ENCODE data around the gene NPIPA7.
"Not testable (repeated sequence)": the region's sequence is repeated elsewhere in the genome, so short reads cannot be mapped to it uniquely, and the experiment has no call there.

NPIPA7 gene

DNA sequence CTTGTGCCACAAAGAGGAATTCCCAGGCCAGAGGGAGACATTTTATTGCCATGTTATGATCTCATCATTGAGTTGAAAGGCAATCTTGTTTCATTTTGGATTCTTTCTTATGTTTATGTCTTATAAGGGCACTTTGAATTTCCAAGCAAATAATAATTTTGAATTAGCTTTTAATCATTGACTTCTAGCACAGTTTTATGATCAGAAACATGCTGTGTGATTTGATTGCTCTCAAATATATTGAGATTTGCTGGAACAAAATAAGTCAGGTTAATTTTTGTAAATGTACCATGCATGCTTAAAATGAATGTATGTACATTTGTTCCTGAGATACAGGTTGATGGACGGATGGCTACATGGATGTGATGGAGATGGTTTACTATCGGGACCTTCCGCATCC is at the start of gene NPIPA7:
NPIPA7 (plus strand) TSS at position 301 of the 400 bp plus-strand sequence. CDS start 105 bp downstream, outside the sequence.
- DNase-seq: not testable (repeated sequence)

DNA sequence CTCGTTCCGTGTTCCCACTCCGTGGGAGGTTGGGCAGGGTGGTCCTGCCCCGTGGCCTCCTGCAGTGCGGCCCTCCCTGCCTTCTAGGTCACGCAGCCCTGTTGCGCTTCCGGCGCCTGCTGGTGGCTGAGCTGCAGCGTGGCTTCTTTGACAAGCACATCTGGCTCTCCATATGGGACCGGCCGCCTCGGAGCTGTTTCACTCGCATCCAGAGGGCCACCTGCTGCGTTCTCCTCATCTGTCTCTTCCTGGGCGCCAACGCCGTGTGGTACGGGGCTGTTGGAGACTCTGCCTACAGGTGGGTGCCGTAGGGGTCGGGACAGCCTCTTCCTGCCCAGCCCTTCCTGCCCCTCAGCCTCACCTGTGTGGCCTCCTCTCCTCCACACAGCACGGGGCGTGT is 47.5 kb upstream of the NPIPA7 start:
- not testable (repeated sequence) for DNase-seq

DNA sequence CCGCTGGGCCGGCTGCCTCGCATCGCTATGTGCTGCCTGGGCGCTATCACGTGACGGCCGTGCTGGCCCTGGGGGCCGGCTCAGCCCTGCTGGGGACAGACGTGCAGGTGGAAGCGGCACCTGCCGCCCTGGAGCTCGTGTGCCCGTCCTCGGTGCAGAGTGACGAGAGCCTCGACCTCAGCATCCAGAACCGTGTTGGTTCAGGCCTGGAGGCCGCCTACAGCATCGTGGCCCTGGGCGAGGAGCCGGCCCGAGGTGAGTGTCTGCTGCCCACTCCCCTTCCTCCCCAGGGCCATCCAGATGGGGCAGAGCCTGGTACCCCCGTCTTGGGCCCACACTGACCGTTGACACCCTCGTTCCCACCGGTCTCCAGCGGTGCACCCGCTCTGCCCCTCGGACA is 21.4 kb upstream of the NPIPA7 start:
- DNase-seq: not testable (repeated sequence)

DNA sequence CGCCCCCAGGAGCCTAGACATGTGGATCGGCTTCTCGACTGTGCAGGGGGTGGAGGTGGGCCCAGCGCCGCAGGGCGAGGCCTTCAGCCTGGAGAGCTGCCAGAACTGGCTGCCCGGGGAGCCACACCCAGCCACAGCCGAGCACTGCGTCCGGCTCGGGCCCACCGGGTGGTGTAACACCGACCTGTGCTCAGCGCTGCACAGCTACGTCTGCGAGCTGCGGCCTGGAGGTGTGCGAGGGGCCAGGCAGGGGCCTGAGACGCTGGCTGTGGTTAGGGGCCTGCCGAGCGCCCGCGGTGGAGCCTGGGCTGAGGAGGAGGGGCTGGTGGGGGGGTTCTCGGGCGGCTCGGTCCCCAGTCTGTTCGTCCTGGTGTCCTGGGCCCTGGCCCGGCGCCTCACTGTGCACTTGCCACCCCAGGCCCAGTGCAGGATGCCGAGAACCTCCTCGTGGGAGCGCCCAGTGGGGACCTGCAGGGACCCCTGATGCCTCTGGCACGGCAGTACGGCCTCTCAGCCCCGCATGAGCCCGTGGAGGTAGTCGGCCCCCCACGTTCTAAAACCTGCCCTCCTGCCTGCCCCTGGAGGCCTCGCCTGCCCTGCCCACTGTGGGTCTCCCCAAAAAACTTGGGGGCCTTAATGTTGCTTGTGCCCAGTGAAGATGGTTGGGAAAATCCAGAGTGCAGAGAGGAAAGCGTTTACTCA is 20.2 kb upstream of the NPIPA7 start:
- not testable (repeated sequence) for DNase-seq

DNA sequence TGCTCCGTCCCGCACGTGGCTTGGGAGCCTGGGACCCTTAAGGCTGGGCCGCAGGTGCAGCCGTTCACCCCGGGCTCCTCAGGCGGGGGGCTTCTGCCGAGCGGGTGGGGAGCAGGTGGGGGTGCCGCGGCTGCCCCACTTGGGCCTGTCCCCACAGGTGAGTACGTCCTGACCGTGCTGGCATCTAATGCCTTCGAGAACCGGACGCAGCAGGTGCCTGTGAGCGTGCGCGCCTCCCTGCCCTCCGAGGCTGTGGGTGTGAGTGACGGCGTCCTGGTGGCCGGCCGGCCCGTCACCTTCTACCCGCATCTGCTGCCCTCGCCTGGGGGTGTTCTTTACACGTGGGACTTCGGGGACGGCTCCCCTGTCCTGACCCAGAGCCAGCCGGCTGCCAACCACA is 15.3 kb upstream of the NPIPA7 start:
- DNase-seq: not testable (repeated sequence)

GRCh38 chr16:16364100-16364499 is 14.8 kb upstream of the NPIPA7 start:
- DNase-seq: not testable (repeated sequence)

GRCh38 chr16:16364701-16365100 is 14.2 kb upstream of the NPIPA7 start:
- not testable (repeated sequence) for DNase-seq

- DNase-seq: not testable (repeated sequence)
Observed at GRCh38 chr16:16365319-16365718, 13.6 kb upstream of the NPIPA7 start.

GRCh38 chr16:16365851-16366250 is 13.1 kb upstream of the NPIPA7 start:
- DNase-seq: not testable (repeated sequence)

- DNase-seq: not testable (repeated sequence)
Observed at GRCh38 chr16:16366552-16367284, 12.2 kb upstream of the NPIPA7 start.

GRCh38 chr16:16367285-16367628 is 11.7 kb upstream of the NPIPA7 start:
- DNase-seq: not testable (repeated sequence)

DNA sequence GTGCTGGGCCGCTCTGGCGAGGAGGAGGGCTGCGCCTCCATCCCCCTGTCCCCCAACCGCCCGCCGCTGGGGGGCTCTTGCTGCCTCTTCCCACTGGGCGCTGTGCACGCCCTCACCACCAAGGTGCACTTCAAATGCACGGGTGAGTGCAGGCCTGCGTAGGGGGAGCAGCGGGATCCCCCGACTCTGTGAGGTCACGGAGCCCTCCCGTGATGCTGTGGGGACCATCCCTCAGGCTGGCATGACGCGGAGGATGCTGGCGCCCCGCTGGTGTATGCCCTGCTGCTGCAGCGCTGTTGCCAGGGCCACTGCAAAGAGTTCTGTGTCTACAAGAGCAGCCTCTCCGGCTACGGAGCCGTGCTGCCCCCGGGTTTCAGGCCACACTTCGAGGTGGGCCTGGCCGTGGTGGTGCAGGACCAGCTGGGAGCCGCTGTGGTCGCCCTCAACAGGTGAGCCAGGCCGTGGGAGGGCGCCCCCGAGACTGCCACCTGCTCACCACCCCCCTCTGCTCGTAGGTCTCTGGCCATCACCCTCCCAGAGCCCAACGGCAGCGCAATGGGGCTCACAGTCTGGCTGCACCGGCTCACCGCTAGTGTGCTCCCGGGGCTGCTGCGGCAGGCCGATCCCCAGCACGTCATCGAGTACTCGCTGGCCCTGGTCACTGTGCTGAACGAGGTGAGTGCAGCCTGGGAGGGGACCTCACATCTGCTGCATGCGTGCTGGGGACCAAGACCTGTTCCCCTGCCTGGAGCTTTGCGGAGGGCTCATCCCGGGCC is 9.7 kb upstream of the NPIPA7 start:
- DNase-seq: not testable (repeated sequence)

DNA sequence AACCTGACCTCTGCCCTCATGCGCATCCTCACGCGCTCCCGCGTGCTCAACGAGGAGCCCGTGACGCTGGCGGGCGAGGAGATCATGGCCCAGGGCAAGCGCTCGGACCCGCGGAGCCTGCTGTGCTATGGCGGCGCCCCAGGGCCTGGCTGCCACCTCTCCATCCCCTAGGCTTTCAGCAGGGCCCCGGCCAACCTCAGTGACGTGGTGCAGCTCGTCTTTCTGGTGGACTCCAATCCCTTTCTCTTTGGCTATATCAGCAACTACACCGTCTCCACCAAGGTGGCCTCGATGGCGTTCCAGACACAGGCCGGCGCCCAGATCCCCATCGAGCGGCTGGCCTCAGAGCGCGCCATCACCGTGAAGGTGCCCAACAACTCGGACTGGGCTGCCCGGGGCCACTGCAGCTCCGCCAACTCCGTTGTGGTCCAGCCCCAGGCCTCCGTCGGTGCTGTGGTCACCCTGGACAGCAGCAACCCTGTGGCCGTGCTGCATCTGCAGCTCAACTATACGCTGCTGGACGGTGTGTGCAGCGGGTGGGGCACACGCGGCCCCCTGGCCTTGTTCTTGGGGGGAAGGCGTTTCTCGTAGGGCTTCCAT is 7.7 kb upstream of the NPIPA7 start:
- not testable (repeated sequence) for DNase-seq

DNA sequence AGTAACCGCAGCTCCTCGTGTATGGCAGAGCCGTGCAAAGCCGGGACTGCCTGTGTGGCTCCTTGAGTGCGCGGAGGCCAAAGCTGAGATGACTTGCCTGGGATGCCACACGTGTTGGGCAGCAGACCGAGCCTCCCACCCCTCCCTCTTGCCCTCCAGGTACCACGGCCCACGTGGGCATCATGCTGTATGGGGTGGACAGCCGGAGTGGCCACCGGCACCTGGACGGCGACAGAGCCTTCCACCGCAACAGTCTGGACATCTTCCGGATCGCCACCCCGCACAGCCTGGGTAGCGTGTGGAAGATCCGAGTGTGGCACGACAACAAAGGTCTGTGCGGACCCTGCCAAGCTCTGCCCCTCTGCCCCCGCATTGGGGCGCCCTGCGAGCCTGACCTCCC is 4.7 kb upstream of the NPIPA7 start:
- DNase-seq: not testable (repeated sequence)

GRCh38 chr16:16399685-16400084 is 20.7 kb downstream of the NPIPA7 start:
- DNase-seq: not testable (repeated sequence)

DNA sequence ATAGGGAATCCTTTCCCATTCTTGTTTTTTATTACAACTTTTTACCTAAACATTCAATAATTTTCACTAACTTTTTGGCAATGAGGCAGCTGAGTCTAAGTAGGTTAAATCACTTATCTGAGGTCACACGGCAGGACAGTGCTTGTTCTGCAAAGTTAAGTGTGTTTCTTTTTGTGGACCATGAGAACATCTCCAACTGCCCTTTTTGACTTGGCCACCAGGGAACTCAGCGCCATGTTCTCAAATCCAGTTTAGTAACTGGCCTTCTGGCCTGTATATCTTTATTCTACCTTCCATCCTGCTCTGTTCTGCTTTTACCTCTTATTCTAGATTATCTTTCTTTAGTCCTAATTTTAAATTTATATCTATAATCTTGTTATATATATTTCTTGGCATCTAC is 23.4 kb downstream of the NPIPA7 start:
- DNase-seq: not testable (repeated sequence)

- not testable (repeated sequence) for DNase-seq
Observed at GRCh38 chr16:16404283-16404682, 25.3 kb downstream of the NPIPA7 start.

GRCh38 chr16:16405421-16405820 is 26.5 kb downstream of the NPIPA7 start:
- DNase-seq: not testable (repeated sequence)

DNA sequence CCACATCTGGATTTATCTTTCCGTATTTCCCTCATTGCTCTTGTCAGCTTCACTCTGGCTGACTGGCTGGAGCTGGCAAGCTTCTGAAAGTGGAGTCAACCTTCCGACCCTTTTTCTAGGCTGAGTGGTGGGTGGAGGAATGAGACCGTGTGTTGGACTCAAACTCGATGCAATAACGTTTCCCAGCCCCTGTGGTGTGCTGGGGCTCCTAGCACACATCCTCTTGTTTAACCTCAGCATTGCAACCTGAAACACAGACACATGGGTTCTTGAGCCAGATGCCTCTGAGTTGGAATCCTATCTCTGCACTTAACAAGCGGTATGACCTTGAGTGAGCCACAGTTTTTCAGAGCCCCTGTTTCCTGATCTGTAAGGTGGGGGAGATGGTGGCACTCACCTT is 29.5 kb downstream of the NPIPA7 start:
- DNase-seq: not testable (repeated sequence)

- DNase-seq: not testable (repeated sequence)
Observed at GRCh38 chr16:16413773-16414172, 34.8 kb downstream of the NPIPA7 start.

DNA sequence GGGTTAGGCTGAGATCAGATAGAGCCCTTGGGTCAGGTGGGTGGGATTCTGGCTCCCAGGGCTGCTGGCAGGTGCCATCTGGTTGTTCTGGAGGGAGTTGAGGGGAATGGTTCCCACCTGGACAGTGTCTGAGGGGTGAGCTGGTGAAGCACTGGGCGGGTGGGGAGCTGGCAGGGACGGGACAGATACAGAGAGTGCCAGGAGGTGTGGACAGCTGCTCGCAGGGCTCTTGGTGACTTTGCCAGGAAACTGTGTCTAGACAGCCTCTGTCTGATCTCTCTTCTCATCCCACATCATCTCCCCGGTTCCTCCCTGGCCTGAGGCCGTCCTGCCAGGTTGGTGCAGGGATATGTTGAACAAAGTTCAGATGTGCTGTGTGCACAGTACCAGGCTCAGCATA is 38.1 kb downstream of the NPIPA7 start:
- not testable (repeated sequence) for DNase-seq

GRCh38 chr16:16417914-16418544 is 39.1 kb downstream of the NPIPA7 start:
- DNase-seq: not testable (repeated sequence)

All from NCI-H526 treated with DMSO at 0.1 percent for 48 hours (cell line).